Psoas muscle (tissue), 8 donors: ENCODE results near the gene DCLK2. TPM values are rescaled to one million over a fixed set of nuclear protein-coding genes. Genes with fewer than 3 reads are reported as not detected.

Experiments used
- ATAC-seq, 4 donors: fragments of 200-7000 bp; cut with Tn5 transposase; one replicate each; pipeline ENCODE4 v1.9.1; 2020; ENCODE audit warnings: moderate library complexity in 3 of 4, mild to moderate bottlenecking in 2 of 4
- DNase-seq, 2 donors: peaks; one replicate each; pipeline ENCODE4 v3.0.0-alpha.2; 2020
- H3K27ac ChIP-seq: fragments of 200-600 bp; one replicate; pipeline ENCODE4 v1.8.0; 2022
- H3K27me3 ChIP-seq, 3 donors: fragments of 200-600 bp in 1 of 3; one replicate each; pipeline versions ENCODE4 v1.6.1 to v1.8.0; 2013 to 2022; ENCODE audit warnings: low read length in 2 of 3, mild to moderate bottlenecking in 2 of 3, moderate library complexity in 1 of 3; ENCODE audit not compliant: insufficient read depth in 3 of 3
- H3K36me3 ChIP-seq, 2 donors: fragments of 200-600 bp in 1 of 2; one replicate each; pipeline versions ENCODE4 v1.6.1 to v1.8.0; 2013 to 2022; ENCODE audit warnings: low read depth in 1 of 2, mild to moderate bottlenecking in 1 of 2, moderate library complexity in 1 of 2; ENCODE audit not compliant: insufficient read depth in 1 of 2
- H3K4me1 ChIP-seq: fragments of 200-600 bp; one replicate; pipeline ENCODE4 v1.8.0; 2022
- H3K4me3 ChIP-seq: fragments of 200-600 bp; one replicate; pipeline ENCODE4 v1.8.0; 2022; ENCODE audit warnings: mild to moderate bottlenecking
- H3K9me3 ChIP-seq: fragments of 200-600 bp; one replicate; pipeline ENCODE4 v1.8.0; 2022
- CTCF ChIP-seq: fragments of 200-600 bp; IDR thresholded peaks from one replicate; pipeline ENCODE4 v1.8.0; 2022; ENCODE audit warnings: antibody characterized with exemption
- WGBS, 3 donors: extraction: QIAGEN DNeasy Blood & Tissue Kit; methylation state at CpG; one replicate each; pipeline versions ENCODE4 v1.1.6 to v1.1.7; 2013; 5-methylcytosine and 5-hydroxymethylcytosine counted together
- intact Hi-C, 2 donors: fragments of 100-400 bp; cut with DNase I; formaldehyde crosslinking; loops; one replicate each; pipeline versions ENCODE4 v1.11.0 to v1.14.2; 2022
- polyA plus RNA-seq, 3 donors: library from polyadenylated mRNA; stranded (reverse); fragments of 200-250 nt; gene quantifications; one replicate each; pipeline ENCODE4 v1.2.3, GENCODE V29; 2013
- total RNA-seq, 4 donors: library from RNA; stranded (reverse); fragmentation: NEBNext Ultra II Directional in 2 of 4; extraction: Animal tissue kit (Norgen Biotek cat#: 25700) in 2 of 4; gene quantifications; one replicate each; pipeline versions ENCODE4 v1.2.1 to v1.2.4, GENCODE V29; 2021 to 2023
- donor health status: healthy with polysubstance abuse.
- donor health status: DM: no; HTN: no; CAD: no; lungs with moderate emphysema.
- donor health status: Bipolar disorder and iron deficiency.
- donor health status: healthy.
- donor health status: DM: yes; HTN: yes; CAD: no.
- donor health status: DM: no; HTN: no; CAD: no.
- donor health status: DM: no; HTN: no; CAD: no.
- donor health status: DM: yes; HTN: yes; CAD: no.

The DCLK2 gene
- total and polyA plus RNA-seq, 7 donors = 0.18 to 1.7 (median 0.78) TPM

GRCh38 chr4:150253965-150254630 is 175.9 kb downstream of the DCLK2 start:
- Histone ChIP-seq H3K9me3 (no peaks in the 10 kb centered on the region), H3K27me3 (no peaks in the 10 kb centered on the region), H3K36me3 (no peaks in the 10 kb centered on the region), H3K4me1 (no peaks in the 10 kb centered on the region), H3K4me3 (no peak overlapping the region), H3K27ac (no peak overlapping the region)
- no peak for TF ChIP-seq CTCF
- WGBS, 3 donors = 94 to 95% (median 95%) methylated on average over 18 of the region's 18 CpGs
- intact Hi-C loops = no loop called here
- no peak for DNase-seq
- ATAC-seq = no peak

- DNase-seq = no peak
- no peak for ATAC-seq
- Histone ChIP-seq H3K4me3 (no peak overlapping the region), H3K36me3 (no peaks in the 10 kb centered on the region), H3K27ac (no peak overlapping the region), H3K27me3 (no peaks in the 10 kb centered on the region), H3K9me3 (no peaks in the 10 kb centered on the region), H3K4me1 (no peaks in the 10 kb centered on the region)
- intact Hi-C loops = no loop called here
- TF ChIP-seq CTCF = no peak
- WGBS, 3 donors = 55 to 84% (median 72%) methylated on average over 13 to 16 of the region's 16 CpGs
Observed at GRCh38 chr4:150255610-150256224, 177.5 kb downstream of the DCLK2 start.

GRCh38 chr4:150256225-150256620 is 178.0 kb downstream of the DCLK2 start:
- no peaks in the 10 kb centered on the region for H3K9me3 ChIP-seq
- H3K27ac ChIP-seq = no peak overlapping the region
- TF ChIP-seq CTCF = no peak
- 53 to 65% (median 64%) methylated on average over 14 to 23 of the region's 23 CpGs for WGBS, 3 donors
- ATAC-seq (no peak), DNase-seq (no peak)
- no peaks in the 10 kb centered on the region for H3K4me1 ChIP-seq
- no peak overlapping the region for H3K4me3 ChIP-seq
- intact Hi-C loops = no loop called here
- H3K36me3 ChIP-seq = no peaks in the 10 kb centered on the region
- H3K27me3 ChIP-seq = no peaks in the 10 kb centered on the region

GRCh38 chr4:150256841-150257730 is 178.8 kb downstream of the DCLK2 start:
- Histone ChIP-seq H3K27ac (no peak overlapping the region), H3K4me3 (no peak overlapping the region), H3K9me3 (no peaks in the 10 kb centered on the region), H3K27me3 (no peaks in the 10 kb centered on the region), H3K4me1 (no peaks in the 10 kb centered on the region), H3K36me3 (no peaks in the 10 kb centered on the region)
- WGBS, 3 donors = 79 to 86% (median 84%) methylated on average over 25 of the region's 25 CpGs
- DNase-seq (no peak), ATAC-seq (no peak)
- no peak for TF ChIP-seq CTCF
- intact Hi-C loops = no loop called here
